Left ventricle myocardium inferior (tissue), 1 donor: ENCODE measurements around the gene SFMBT1. TPM values are rescaled to one million over a fixed set of nuclear protein-coding genes. Genes with fewer than 3 reads are reported as not detected.

Source experiments
- DNase-seq: peaks from one replicate; pipeline ENCODE4 v3.0.0-alpha.2; 2020
- H3K27ac ChIP-seq: fragments of 200-600 bp; replicated peaks from 2 replicates; pipeline ENCODE4 v1.8.0; 2021
- H3K27me3 ChIP-seq: fragments of 200-600 bp; 2 replicates; pipeline ENCODE4 v1.8.0; 2021; ENCODE audit warnings: low read depth
- H3K36me3 ChIP-seq: fragments of 200-600 bp; 2 replicates; pipeline ENCODE4 v1.8.0; 2021
- H3K4me1 ChIP-seq: fragments of 200-600 bp; 2 replicates; pipeline ENCODE4 v1.8.0; 2021
- H3K4me3 ChIP-seq: fragments of 200-600 bp; 2 replicates; pipeline ENCODE4 v1.8.0; 2021; ENCODE audit warnings: mild to moderate bottlenecking, moderate library complexity
- H3K9me3 ChIP-seq: fragments of 200-600 bp; replicated peaks from 2 replicates; pipeline ENCODE4 v1.8.0; 2021
- CTCF ChIP-seq: fragments of 200-600 bp; IDR thresholded peaks from 2 replicates; pipeline ENCODE4 v1.8.0; 2021; ENCODE audit warnings: antibody characterized with exemption, mild to moderate bottlenecking, borderline replicate concordance
- intact Hi-C: fragments of 100-400 bp; cut with micrococcal nuclease; formaldehyde crosslinking; loops from one replicate; pipeline ENCODE4 v1.11.0; 2022
- total RNA-seq: library from RNA; stranded (reverse); fragmentation: NEBNext Ultra II Directional; extraction: Animal tissue kit (Norgen Biotek cat#: 25700); gene quantifications from one replicate; pipeline ENCODE4 v1.2.1, GENCODE V29; 2021
- donor health status: DM: no; HTN: yes; CAD: no; lungs with severe emphysema.

SFMBT1 gene
- total RNA-seq, 1 donor from 2014 or later, result 15.9 TPM

DNA sequence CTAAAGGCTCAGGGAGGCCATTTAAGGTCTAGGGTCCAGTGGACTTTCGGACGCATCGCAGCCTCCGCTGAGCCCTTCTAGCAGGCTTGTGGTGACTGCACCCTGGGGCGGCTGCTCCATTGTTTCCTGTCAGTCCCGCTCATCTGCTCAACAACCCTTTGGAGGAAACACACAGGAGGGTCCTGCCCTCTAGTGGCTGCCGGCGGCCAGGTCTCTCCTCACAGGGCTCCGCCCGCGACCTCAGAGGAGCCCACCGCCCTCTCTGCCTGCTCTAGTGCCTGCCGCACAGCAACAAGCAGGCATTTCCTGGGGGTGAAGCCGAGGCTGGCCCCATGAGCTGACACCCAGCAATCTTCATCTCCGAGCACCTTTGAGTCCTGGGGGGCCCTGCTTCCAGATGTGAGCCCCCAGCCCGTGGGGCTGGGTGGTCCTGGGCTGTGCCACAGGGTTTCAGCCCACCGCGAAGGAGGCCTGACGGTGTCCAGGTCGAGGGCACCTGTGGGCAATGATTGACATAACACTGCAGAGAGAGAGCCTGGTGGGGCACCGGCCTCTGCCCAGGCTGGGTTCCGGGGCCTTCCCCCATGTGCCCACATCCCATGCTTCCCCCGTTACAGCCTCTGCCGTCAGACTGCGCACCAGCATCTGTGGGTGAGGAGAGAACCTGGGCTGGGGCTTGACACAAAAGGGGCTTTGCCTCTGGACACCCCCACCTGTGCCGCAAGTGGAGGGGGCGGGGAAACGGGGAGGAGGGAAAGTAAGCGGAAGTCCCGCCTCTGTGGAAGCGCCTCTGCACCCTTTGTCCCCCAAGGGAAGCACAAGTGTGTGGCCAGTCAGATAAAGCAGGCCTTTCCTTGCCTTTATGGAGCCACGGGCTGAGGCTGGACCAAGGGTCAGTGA is 27.0 kb upstream of the SFMBT1 start:
- peak; percentile 97 for TF ChIP-seq CTCF
- H3K4me1 ChIP-seq, result peaks cover 18% of the 10 kb centered on the region
- intact Hi-C loops, result no loop called here
- peak overlapping the region; percentile 72 for H3K27ac ChIP-seq
- H3K36me3 ChIP-seq, result no peaks in the 10 kb centered on the region
- DNase-seq, result peak; percentile 82
- H3K27me3 ChIP-seq, result no peaks in the 10 kb centered on the region
- peak overlapping the region; percentile 81 for H3K4me3 ChIP-seq
- no peaks in the 10 kb centered on the region for H3K9me3 ChIP-seq

DNA sequence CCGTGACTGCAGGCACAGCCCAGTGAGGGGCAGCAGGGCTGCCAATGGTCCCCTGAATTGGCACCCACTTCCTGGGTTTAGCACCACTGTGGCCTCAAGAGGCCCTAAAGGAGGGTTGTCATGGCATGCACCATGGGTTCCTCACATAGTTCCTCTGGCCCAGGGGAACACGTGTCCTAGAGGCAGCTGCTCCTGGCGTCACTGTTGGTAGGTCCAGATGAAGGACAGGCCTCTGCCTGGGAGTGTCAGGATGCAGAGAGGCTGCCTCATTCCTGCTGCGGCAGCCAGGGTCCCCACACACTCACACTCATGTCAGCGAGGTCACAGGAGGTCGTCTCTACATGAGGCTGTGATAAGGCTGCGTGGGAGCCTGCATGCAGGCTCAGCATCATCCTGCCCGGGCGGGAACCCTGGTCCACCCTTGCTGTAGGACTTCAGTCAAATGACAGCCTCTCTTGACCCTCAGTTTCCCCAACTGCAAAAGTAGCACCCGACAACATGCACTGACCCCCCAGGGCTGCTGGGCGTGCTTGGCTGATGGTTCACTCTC is 26.1 kb upstream of the SFMBT1 start:
- DNase-seq, result no peak
- no peaks in the 10 kb centered on the region for H3K36me3 ChIP-seq
- peak overlapping the region; percentile 81 for H3K4me3 ChIP-seq
- peaks cover 18% of the 10 kb centered on the region for H3K4me1 ChIP-seq
- H3K27ac ChIP-seq, result no peak overlapping the region
- intact Hi-C loops, result no loop called here
- H3K27me3 ChIP-seq, result no peaks in the 10 kb centered on the region
- no peaks in the 10 kb centered on the region for H3K9me3 ChIP-seq
- TF ChIP-seq CTCF, result no peak

DNA sequence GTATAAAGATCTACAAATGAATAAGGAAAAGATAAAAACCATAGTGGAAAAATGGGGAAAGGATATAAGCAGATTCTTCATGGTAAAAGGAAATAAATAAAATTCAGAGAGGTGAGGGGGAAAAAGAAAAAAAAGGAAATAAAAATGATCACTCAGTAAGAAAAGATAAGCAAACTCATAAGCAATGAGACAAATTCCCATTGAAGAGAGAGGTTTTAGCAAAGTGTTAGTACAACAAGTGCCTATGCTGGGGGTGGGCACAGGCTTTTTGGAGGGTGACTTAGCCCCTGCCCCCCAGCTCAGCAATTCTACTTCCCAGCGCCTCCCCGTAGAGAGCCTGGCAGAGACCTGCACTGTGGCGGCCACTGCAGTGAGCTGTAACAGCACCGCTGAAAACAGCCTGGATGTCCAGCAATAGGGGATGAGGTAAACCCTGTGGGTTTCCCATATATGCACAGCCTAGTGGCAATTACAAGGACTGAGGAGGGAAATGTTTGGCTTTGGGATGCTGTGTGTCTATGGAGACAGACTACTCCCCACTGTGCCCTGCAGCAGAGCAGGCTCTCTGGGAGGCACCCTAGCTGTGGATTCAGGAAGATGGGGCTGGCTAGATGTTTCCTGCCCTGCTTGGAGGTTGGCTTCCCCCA is 23.7 kb upstream of the SFMBT1 start:
- no peaks in the 10 kb centered on the region for H3K9me3 ChIP-seq
- intact Hi-C loops, result no loop called here
- DNase-seq, result no peak

DNA sequence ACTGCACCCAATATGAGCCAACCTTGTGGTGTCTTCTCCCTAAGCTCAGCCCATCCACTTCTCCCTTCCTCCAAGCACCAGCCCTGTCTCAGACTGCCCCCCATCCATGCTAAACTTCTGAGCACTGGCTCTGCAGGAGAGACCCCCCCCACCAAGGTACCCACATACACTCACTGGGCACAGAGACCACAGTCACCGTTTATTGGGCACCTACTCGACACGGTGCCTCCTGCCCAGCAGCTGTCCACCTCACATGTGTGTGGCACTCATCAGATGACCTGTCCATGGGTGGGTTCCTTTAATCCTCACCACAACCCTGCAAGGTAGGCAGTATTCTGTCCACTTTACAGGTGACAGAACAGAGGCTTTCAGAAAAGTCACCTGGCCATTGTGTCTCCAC is 22.3 kb upstream of the SFMBT1 start:
- Histone ChIP-seq H3K9me3 (no peaks in the 10 kb centered on the region), H3K36me3 (no peaks in the 10 kb centered on the region), H3K27ac (no peak overlapping the region), H3K4me1 (peaks cover 14% of the 10 kb centered on the region), H3K27me3 (no peaks in the 10 kb centered on the region), H3K4me3 (no peak overlapping the region)
- DNase-seq, result no peak
- intact Hi-C loops, result no loop called here
- TF ChIP-seq CTCF, result no peak

More for the DNA sequence above, 23.7 kb upstream of the SFMBT1 start:
- no peaks in the 10 kb centered on the region for H3K36me3 ChIP-seq
- H3K4me1 ChIP-seq, result peaks cover 18% of the 10 kb centered on the region
- TF ChIP-seq CTCF, result no peak
- no peak overlapping the region for H3K27ac ChIP-seq
- no peak overlapping the region for H3K4me3 ChIP-seq
- H3K27me3 ChIP-seq, result no peaks in the 10 kb centered on the region

DNA sequence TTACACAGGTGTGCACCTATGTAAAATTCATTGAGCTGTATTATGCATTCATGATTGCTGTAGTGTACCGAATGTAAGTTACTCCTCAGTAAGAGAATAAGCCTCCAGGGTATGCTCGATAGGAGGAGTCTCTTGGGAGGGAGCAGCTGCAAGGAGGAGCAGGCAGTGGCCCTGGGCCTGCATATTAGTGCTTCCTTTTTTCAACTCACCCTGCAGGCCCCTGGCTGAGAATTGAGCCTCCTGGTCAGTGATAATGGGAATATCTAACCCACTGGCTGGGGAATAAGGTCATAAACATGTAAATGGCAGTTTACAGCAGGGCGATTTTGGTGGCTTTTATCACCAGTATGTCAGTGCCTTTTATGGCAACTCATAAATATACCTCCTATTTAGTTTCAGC is 21.7 kb upstream of the SFMBT1 start:
- Histone ChIP-seq H3K27me3 (no peaks in the 10 kb centered on the region), H3K9me3 (no peaks in the 10 kb centered on the region), H3K4me3 (no peak overlapping the region), H3K4me1 (peaks cover 8% of the 10 kb centered on the region), H3K27ac (no peak overlapping the region), H3K36me3 (no peaks in the 10 kb centered on the region)
- DNase-seq, result no peak
- intact Hi-C loops, result no loop called here
- TF ChIP-seq CTCF, result no peak
